Astrocyte (in vitro differentiated cells and primary cell): ENCODE data around the gene EIF4E1B. TPM values are rescaled to one million over a fixed set of nuclear protein-coding genes. Genes with fewer than 3 reads are reported as not detected.

Source experiments
- DNase-seq: peaks from one replicate; pipeline ENCODE4 v3.0.0-alpha.2; 2010; ENCODE audit warnings: low read depth
- FAIRE-seq: peaks from 2 replicates; lab custom pipeline; 2011; peaks lifted over from hg19 to GRCh38; lab: Jason Lieb, UNC
- H2AFZ ChIP-seq: 2 replicates; pipeline ENCODE4 v1.6.0; 2012; ENCODE audit warnings: low read depth, low read length, inconsistent platforms
- H3K27ac ChIP-seq: 2 replicates; pipeline ENCODE4 v1.5.1; 2011; ENCODE audit warnings: low read depth, low read length, inconsistent platforms
- H3K27me3 ChIP-seq: 2 replicates; pipeline ENCODE4 v1.6.0; 2011; ENCODE audit warnings: low read length, inconsistent platforms; ENCODE audit not compliant: insufficient read depth
- H3K36me3 ChIP-seq: 2 replicates; pipeline ENCODE4 v1.5.1; 2011; ENCODE audit warnings: low read length, inconsistent platforms; ENCODE audit not compliant: insufficient read depth
- H3K4me1 ChIP-seq: 2 replicates; pipeline ENCODE4 v1.5.1; 2011; ENCODE audit warnings: low read length, inconsistent platforms; ENCODE audit not compliant: insufficient read depth
- H3K4me2 ChIP-seq: 2 replicates; pipeline ENCODE4 v1.6.0; 2012; ENCODE audit warnings: low read length, inconsistent platforms
- H3K4me3 ChIP-seq: 2 replicates; pipeline ENCODE4 v1.5.1; 2011; ENCODE audit warnings: low read depth, mild to moderate bottlenecking, low read length, inconsistent platforms; ENCODE audit not compliant: insufficient read depth
- H3K79me2 ChIP-seq: 2 replicates; pipeline ENCODE4 v1.6.0; 2012; ENCODE audit warnings: mild to moderate bottlenecking, low read length, inconsistent platforms; ENCODE audit not compliant: insufficient read depth
- H3K9ac ChIP-seq: 2 replicates; pipeline ENCODE4 v1.6.0; 2012; ENCODE audit warnings: mild to moderate bottlenecking, low read length, inconsistent platforms
- H3K9me3 ChIP-seq: 2 replicates; pipeline ENCODE4 v1.5.1; 2012; ENCODE audit warnings: low read depth, mild to moderate bottlenecking, low read length, inconsistent platforms; ENCODE audit not compliant: insufficient read depth
- H4K20me1 ChIP-seq: 2 replicates; pipeline ENCODE4 v1.6.0; 2012; ENCODE audit warnings: low read length, inconsistent platforms; ENCODE audit not compliant: insufficient read depth
- H3K27ac Mint-ChIP-seq: one replicate; pipeline ENCODE4 v1.8.0; 2021; ENCODE audit warnings: mild to moderate bottlenecking, mixed read lengths; ENCODE audit not compliant: unreplicated experiment
- H3K27me3 Mint-ChIP-seq: one replicate; pipeline ENCODE4 v1.8.0; 2021; ENCODE audit warnings: low read depth, mixed read lengths; ENCODE audit not compliant: unreplicated experiment
- H3K36me3 Mint-ChIP-seq: one replicate; pipeline ENCODE4 v1.8.0; 2021; ENCODE audit warnings: low read depth, mixed read lengths; ENCODE audit not compliant: unreplicated experiment
- H3K4me1 Mint-ChIP-seq: one replicate; pipeline ENCODE4 v1.8.0; 2021; ENCODE audit warnings: low read depth, mixed read lengths; ENCODE audit not compliant: unreplicated experiment
- H3K4me3 Mint-ChIP-seq: one replicate; pipeline ENCODE4 v1.8.0; 2021; ENCODE audit warnings: mild to moderate bottlenecking, moderate library complexity, mixed read lengths; ENCODE audit not compliant: unreplicated experiment
- H3K9me3 Mint-ChIP-seq: one replicate; pipeline ENCODE4 v1.8.0; 2021; ENCODE audit warnings: mild to moderate bottlenecking, mixed read lengths; ENCODE audit not compliant: unreplicated experiment
- EZH2 ChIP-seq: IDR thresholded peaks from 2 replicates; pipeline ENCODE4 v1.6.1; 2012; ENCODE audit warnings: mild to moderate bottlenecking, low read length, inconsistent platforms; ENCODE audit not compliant: insufficient read depth
- microRNA-seq: library from miRNA; unstranded; fragments of <30 nt; microRNA quantifications from one replicate; pipeline ENCODE4 v1.2.0, GENCODE V29; 2020
- total RNA-seq: library from RNA; stranded (reverse); gene quantifications from 2 replicates; pipeline ENCODE4 v1.2.1, GENCODE V29; 2021
- TF ChIP-seq, protein P1 (sequence below): IDR thresholded peaks from 2 replicates; pipeline ENCODE4 v1.5.1; 2011; ENCODE audit warnings: low read depth, mild to moderate bottlenecking, inconsistent platforms, low read length, moderate library complexity; ENCODE audit not compliant: insufficient read depth

The EIF4E1B gene
- total RNA-seq, 1 donor from 2014 or later = not detected

DNA sequence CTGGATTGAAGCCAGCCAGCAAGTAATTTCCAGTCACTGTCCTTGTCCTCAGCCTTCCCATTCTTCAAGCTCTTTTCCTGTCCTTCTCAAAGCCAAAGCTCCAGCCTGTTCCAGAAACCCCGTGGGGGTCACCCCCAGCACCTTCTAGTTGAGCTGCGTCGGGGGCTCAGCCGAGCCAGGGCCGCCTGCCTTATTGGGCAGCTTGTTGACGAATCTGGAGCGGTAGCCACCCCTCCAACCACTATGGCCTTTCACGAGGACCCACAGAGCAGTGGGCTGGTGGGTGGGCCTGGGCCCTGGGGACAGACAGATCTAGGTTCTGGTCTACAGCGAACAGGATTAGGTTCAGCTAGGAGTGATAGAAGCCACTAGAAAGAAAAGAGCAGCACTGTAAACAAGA is 64.2 kb downstream of the EIF4E1B start:
- Histone ChIP-seq H4K20me1 (no peaks in the 10 kb centered on the region), H2AFZ (no peak overlapping the region), H3K36me3 (no peaks in the 10 kb centered on the region), H3K4me3 (no peak overlapping the region), H3K9me3 (no peaks in the 10 kb centered on the region), H3K27ac (no peak overlapping the region), H3K79me2 (no peaks in the 10 kb centered on the region), H3K4me1 (no peaks in the 10 kb centered on the region), H3K9ac (no peak overlapping the region), H3K4me2 (no peak overlapping the region), H3K27me3 (peaks cover 65% of the 10 kb centered on the region)
- no peaks in the 10 kb centered on the region for H3K9me3 Mint-ChIP-seq
- no peak overlapping the region for H3K27ac Mint-ChIP-seq
- DNase-seq = no peak
- H3K4me1 Mint-ChIP-seq = no peaks in the 10 kb centered on the region
- no peak for FAIRE-seq
- H3K4me3 Mint-ChIP-seq = no peak overlapping the region
- H3K27me3 Mint-ChIP-seq = peaks cover 88% of the 10 kb centered on the region
- H3K36me3 Mint-ChIP-seq = peaks cover 6% of the 10 kb centered on the region
- TF ChIP-seq EZH2 = no peak
- TF ChIP-seq, protein P1, sequence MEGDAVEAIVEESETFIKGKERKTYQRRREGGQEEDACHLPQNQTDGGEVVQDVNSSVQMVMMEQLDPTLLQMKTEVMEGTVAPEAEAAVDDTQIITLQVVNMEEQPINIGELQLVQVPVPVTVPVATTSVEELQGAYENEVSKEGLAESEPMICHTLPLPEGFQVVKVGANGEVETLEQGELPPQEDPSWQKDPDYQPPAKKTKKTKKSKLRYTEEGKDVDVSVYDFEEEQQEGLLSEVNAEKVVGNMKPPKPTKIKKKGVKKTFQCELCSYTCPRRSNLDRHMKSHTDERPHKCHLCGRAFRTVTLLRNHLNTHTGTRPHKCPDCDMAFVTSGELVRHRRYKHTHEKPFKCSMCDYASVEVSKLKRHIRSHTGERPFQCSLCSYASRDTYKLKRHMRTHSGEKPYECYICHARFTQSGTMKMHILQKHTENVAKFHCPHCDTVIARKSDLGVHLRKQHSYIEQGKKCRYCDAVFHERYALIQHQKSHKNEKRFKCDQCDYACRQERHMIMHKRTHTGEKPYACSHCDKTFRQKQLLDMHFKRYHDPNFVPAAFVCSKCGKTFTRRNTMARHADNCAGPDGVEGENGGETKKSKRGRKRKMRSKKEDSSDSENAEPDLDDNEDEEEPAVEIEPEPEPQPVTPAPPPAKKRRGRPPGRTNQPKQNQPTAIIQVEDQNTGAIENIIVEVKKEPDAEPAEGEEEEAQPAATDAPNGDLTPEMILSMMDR = no peak

DNA sequence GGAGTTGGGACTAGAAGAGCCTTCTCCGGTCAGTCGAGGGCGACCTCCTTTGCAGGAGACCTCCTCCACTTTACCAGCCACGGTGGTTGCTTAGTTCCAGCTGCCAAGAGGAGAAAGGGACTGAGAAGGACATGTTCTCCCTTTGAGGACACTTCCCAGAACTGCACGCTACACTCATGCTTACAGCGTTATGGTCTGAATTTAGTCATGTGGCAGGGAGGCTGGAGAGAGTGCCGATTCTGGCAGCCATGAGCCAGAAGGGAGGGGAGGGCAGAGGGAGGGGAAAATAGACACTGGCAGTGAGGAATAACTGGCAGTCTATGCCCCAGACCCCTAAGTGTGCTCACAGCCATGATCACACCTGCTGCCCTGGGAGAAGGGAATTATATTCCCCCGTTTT is 64.6 kb downstream of the EIF4E1B start:
- H3K27ac Mint-ChIP-seq = no peak overlapping the region
- Histone ChIP-seq H3K9ac (no peak overlapping the region), H3K36me3 (no peaks in the 10 kb centered on the region), H3K4me2 (no peak overlapping the region), H3K27ac (no peak overlapping the region), H3K79me2 (no peaks in the 10 kb centered on the region), H3K9me3 (no peaks in the 10 kb centered on the region), H3K4me3 (no peak overlapping the region), H2AFZ (no peak overlapping the region), H3K27me3 (peaks cover 68% of the 10 kb centered on the region), H4K20me1 (no peaks in the 10 kb centered on the region), H3K4me1 (no peaks in the 10 kb centered on the region)
- H3K27me3 Mint-ChIP-seq = peaks cover 87% of the 10 kb centered on the region
- peaks cover 6% of the 10 kb centered on the region for H3K36me3 Mint-ChIP-seq
- FAIRE-seq (no peak), DNase-seq (no peak)
- no peaks in the 10 kb centered on the region for H3K4me1 Mint-ChIP-seq
- H3K9me3 Mint-ChIP-seq = no peaks in the 10 kb centered on the region
- H3K4me3 Mint-ChIP-seq = no peak overlapping the region
- TF ChIP-seq, protein P1 = no peak
- no peak for TF ChIP-seq EZH2

Small RNA genes within 50 kb of the gene (microRNA-seq; reads per million reads assigned to microRNA genes)
- not detected for gene MIR4281

Other genes with a start within 250 kb of the EIF4E1B start
- 39.3 and 46.3 TPM in 2 replicates for gene NOP16, start 242.1 kb upstream of the EIF4E1B start, total RNA-seq
- gene HIGD2A, start 241.9 kb upstream of the EIF4E1B start, total RNA-seq = 103 and 108 TPM in 2 replicates
- gene CLTB, start 214.1 kb upstream of the EIF4E1B start, total RNA-seq = 89.2 and 117 TPM in 2 replicates
- gene FAF2, start 182.3 kb upstream of the EIF4E1B start, total RNA-seq = 56.2 and 58.5 TPM in 2 replicates
- 47.8 and 59.8 TPM in 2 replicates for gene RNF44, start 93.3 kb upstream of the EIF4E1B start, total RNA-seq
- gene CDHR2, start 81.3 kb upstream of the EIF4E1B start, total RNA-seq = 0.43 and 0.50 TPM in 2 replicates
- 6.8 and 8.2 TPM in 2 replicates for gene GPRIN1, start 20.5 kb upstream of the EIF4E1B start, total RNA-seq
- gene SNCB, start 141 bp upstream of the EIF4E1B start, total RNA-seq = 2.7 and 3.4 TPM in 2 replicates
- 56.5 and 57.2 TPM in 2 replicates for gene TSPAN17, start 16.8 kb downstream of the EIF4E1B start, total RNA-seq
- 0.67 and 0.70 TPM in 2 replicates for gene UNC5A, start 179.9 kb downstream of the EIF4E1B start, total RNA-seq